ENCODE data around the gene CADM2. TPM values are rescaled to one million over a fixed set of nuclear protein-coding genes. Genes with fewer than 3 reads are reported as not detected.

The CADM2 gene
- total RNA-seq, 1 donor from 2014 or later: 2.9 TPM

DNA sequence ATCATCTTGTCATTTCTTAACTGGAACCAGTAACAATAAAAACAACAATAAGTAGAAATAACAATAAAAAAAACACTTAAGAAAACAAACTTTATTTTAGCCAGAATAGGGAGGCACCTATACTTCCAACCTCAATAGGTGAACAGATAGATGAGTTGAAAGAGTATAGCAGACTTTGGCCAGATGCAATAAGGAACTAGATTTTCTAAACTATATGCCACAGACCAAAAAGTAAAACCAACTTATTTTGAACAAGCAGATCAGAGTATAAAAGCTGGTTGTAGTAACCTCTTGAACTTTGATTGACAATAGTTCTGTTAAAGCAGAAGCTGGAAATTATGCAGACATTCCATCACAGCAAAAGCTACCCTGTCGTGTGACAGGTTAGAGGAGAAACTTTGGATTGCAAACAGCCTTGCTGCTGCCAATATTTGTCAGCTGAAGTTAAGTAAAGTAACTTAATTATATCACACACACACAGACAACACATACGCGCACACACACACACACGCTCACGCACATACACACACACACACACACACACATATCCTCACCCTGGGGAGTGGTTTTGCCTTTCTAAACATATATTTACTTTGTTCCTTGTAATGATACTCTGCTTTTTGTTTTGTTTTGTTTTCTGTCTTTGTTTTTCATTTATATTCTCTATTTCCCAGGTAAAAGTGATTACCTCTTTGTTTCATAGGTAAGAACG, 1128.5 kb downstream of the CADM2 start:
- Histone ChIP-seq H3K79me2 (ENCODE audit: insufficient read depth, low read length) (no peaks in the 10 kb centered on the region), H3K27me3 (ENCODE audit: insufficient read depth, low read length) (no peaks in the 10 kb centered on the region), H3K36me3 (ENCODE audit: insufficient read depth, low read length) (no peaks in the 10 kb centered on the region), H2AFZ (ENCODE audit: low read depth, low read length) (no peak overlapping the region), H3K4me1 (ENCODE audit: insufficient read depth, low read length) (no peaks in the 10 kb centered on the region), H3K27ac (ENCODE audit: low read depth, low read length) (no peak overlapping the region), H4K20me1 (ENCODE audit: insufficient read depth, low read length) (no peaks in the 10 kb centered on the region), H3K4me3 (ENCODE audit: insufficient read depth, low read depth, low read length) (no peak overlapping the region), H3K9me3 (ENCODE audit: insufficient read depth, low read depth, low read length) (no peaks in the 10 kb centered on the region), H3K9ac (ENCODE audit: low read length) (no peak overlapping the region), H3K4me2 (ENCODE audit: low read length) (no peak overlapping the region)
- Mint-ChIP-seq H3K4me1 (ENCODE audit: low read depth, unreplicated experiment) (no peaks in the 10 kb centered on the region), H3K9me3 (ENCODE audit: unreplicated experiment) (peaks cover 11% of the 10 kb centered on the region), H3K27ac (ENCODE audit: unreplicated experiment) (no peak overlapping the region), H3K27me3 (ENCODE audit: low read depth, unreplicated experiment) (no peaks in the 10 kb centered on the region), H3K36me3 (ENCODE audit: low read depth, unreplicated experiment) (no peaks in the 10 kb centered on the region), H3K4me3 (ENCODE audit: unreplicated experiment) (no peak overlapping the region)
- no peak for TF ChIP-seq EZH2 (IDR thresholded peaks at IDR 0.05; ENCODE audit: insufficient read depth, low read length)
- TF ChIP-seq, protein P1, sequence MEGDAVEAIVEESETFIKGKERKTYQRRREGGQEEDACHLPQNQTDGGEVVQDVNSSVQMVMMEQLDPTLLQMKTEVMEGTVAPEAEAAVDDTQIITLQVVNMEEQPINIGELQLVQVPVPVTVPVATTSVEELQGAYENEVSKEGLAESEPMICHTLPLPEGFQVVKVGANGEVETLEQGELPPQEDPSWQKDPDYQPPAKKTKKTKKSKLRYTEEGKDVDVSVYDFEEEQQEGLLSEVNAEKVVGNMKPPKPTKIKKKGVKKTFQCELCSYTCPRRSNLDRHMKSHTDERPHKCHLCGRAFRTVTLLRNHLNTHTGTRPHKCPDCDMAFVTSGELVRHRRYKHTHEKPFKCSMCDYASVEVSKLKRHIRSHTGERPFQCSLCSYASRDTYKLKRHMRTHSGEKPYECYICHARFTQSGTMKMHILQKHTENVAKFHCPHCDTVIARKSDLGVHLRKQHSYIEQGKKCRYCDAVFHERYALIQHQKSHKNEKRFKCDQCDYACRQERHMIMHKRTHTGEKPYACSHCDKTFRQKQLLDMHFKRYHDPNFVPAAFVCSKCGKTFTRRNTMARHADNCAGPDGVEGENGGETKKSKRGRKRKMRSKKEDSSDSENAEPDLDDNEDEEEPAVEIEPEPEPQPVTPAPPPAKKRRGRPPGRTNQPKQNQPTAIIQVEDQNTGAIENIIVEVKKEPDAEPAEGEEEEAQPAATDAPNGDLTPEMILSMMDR (IDR thresholded peaks at IDR 0.05; ENCODE audit: insufficient read depth, low read depth, low read length): no peak
- no peak for FAIRE-seq
- no peak for DNase-seq (ENCODE audit: low read depth)

DNA sequence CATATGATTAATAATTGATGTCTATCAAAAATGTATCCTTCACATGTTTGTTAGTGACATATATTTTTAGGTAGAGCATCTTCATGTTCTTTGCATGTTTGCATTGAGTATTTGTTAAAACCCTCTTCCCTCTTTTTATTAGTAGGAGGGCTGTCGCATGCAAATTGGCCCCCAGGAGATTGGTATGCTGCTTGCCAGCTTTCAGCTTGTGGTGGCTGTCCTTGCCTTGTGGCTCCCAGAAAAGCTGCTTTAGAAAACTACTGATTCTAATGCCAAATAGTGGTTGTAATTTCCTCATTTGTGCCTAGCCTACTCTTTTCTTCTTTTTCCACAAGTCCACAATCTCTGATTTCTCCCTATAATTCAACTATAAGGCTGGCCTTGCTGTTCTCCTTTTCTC, 1145.4 kb downstream of the CADM2 start:
- H3K4me3 ChIP-seq (ENCODE audit: insufficient read depth, low read depth, low read length): no peak overlapping the region
- H2AFZ ChIP-seq (ENCODE audit: low read depth, low read length): no peak overlapping the region
- no peak overlapping the region for H3K4me2 ChIP-seq (ENCODE audit: low read length)
- no peaks in the 10 kb centered on the region for H3K9me3 ChIP-seq (ENCODE audit: insufficient read depth, low read depth, low read length)
- no peak for TF ChIP-seq EZH2 (IDR thresholded peaks at IDR 0.05; ENCODE audit: insufficient read depth, low read length)
- TF ChIP-seq, protein P1 (IDR thresholded peaks at IDR 0.05; ENCODE audit: insufficient read depth, low read depth, low read length): no peak
- H3K79me2 ChIP-seq (ENCODE audit: insufficient read depth, low read length): no peaks in the 10 kb centered on the region
- H3K36me3 ChIP-seq (ENCODE audit: insufficient read depth, low read length): no peaks in the 10 kb centered on the region
- no peak overlapping the region for H3K4me3 Mint-ChIP-seq (ENCODE audit: unreplicated experiment)
- no peaks in the 10 kb centered on the region for H3K9me3 Mint-ChIP-seq (ENCODE audit: unreplicated experiment)
- peaks cover 5% of the 10 kb centered on the region for H3K4me1 Mint-ChIP-seq (ENCODE audit: low read depth, unreplicated experiment)
- no peak overlapping the region for H3K27ac Mint-ChIP-seq (ENCODE audit: unreplicated experiment)
- H3K36me3 Mint-ChIP-seq (ENCODE audit: low read depth, unreplicated experiment): no peaks in the 10 kb centered on the region
- no peaks in the 10 kb centered on the region for H4K20me1 ChIP-seq (ENCODE audit: insufficient read depth, low read length)
- no peaks in the 10 kb centered on the region for H3K4me1 ChIP-seq (ENCODE audit: insufficient read depth, low read length)
- DNase-seq (ENCODE audit: low read depth): no peak
- no peak overlapping the region for H3K9ac ChIP-seq (ENCODE audit: low read length)
- FAIRE-seq: no peak
- no peaks in the 10 kb centered on the region for H3K27me3 Mint-ChIP-seq (ENCODE audit: low read depth, unreplicated experiment)
- no peak overlapping the region for H3K27ac ChIP-seq (ENCODE audit: low read depth, low read length)
- H3K27me3 ChIP-seq (ENCODE audit: insufficient read depth, low read length): no peaks in the 10 kb centered on the region

DNA sequence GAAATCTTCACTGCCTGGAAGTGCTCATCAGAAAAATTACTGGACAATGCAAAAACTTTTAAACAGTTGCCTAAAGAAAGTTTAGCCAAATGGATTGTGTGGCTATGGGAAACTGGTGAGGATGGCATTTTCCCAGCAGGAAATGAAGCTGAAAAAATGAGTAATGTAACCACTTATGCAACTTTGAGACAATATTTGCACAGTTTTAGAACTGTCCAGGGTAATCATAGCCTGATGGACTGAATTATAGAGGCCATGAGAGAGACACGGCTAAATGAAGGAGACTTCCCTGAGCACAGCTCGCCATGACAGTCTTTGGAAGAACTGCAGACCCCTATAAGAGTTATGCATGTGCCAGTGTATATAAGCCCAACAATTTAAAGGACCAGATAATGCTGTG, 1150.6 kb downstream of the CADM2 start:
- TF ChIP-seq EZH2 (IDR thresholded peaks at IDR 0.05; ENCODE audit: insufficient read depth, low read length): no peak
- TF ChIP-seq, protein P1 (IDR thresholded peaks at IDR 0.05; ENCODE audit: insufficient read depth, low read depth, low read length): no peak
- no peak overlapping the region for H3K4me2 ChIP-seq (ENCODE audit: low read length)
- Mint-ChIP-seq H3K4me1 (ENCODE audit: low read depth, unreplicated experiment) (peaks cover 5% of the 10 kb centered on the region), H3K36me3 (ENCODE audit: low read depth, unreplicated experiment) (no peaks in the 10 kb centered on the region), H3K4me3 (ENCODE audit: unreplicated experiment) (no peak overlapping the region), H3K27me3 (ENCODE audit: low read depth, unreplicated experiment) (no peaks in the 10 kb centered on the region), H3K9me3 (ENCODE audit: unreplicated experiment) (no peaks in the 10 kb centered on the region), H3K27ac (ENCODE audit: unreplicated experiment) (no peak overlapping the region)
- DNase-seq (ENCODE audit: low read depth) (no peak), FAIRE-seq (no peak)
- H3K4me1 ChIP-seq (ENCODE audit: insufficient read depth, low read length): no peaks in the 10 kb centered on the region
- no peaks in the 10 kb centered on the region for H4K20me1 ChIP-seq (ENCODE audit: insufficient read depth, low read length)
- no peaks in the 10 kb centered on the region for H3K9me3 ChIP-seq (ENCODE audit: insufficient read depth, low read depth, low read length)
- H3K79me2 ChIP-seq (ENCODE audit: insufficient read depth, low read length): no peaks in the 10 kb centered on the region
- no peak overlapping the region for H2AFZ ChIP-seq (ENCODE audit: low read depth, low read length)
- no peak overlapping the region for H3K27ac ChIP-seq (ENCODE audit: low read depth, low read length)
- H3K4me3 ChIP-seq (ENCODE audit: insufficient read depth, low read depth, low read length): no peak overlapping the region
- H3K27me3 ChIP-seq (ENCODE audit: insufficient read depth, low read length): no peaks in the 10 kb centered on the region
- H3K36me3 ChIP-seq (ENCODE audit: insufficient read depth, low read length): no peaks in the 10 kb centered on the region
- H3K9ac ChIP-seq (ENCODE audit: low read length): no peak overlapping the region
